ENCODE results near the gene TAF4B.
"Not testable (repeated sequence)": the region's sequence is repeated elsewhere in the genome, so short reads cannot be mapped to it uniquely, and the experiment has no call there.

Gene TAF4B

GRCh38 chr18:26317398-26317797 is 91.2 kb downstream of the TAF4B start:
- no peak for DNase-seq

GRCh38 chr18:26320686-26321085 is 94.4 kb downstream of the TAF4B start:
- no peak for DNase-seq

GRCh38 chr18:26322890-26323653 is 96.8 kb downstream of the TAF4B start:
- no peak for DNase-seq

- no peak for DNase-seq
Observed at GRCh38 chr18:26325771-26326170, 99.5 kb downstream of the TAF4B start.

GRCh38 chr18:26327062-26327461 is 100.8 kb downstream of the TAF4B start:
- no peak for DNase-seq

GRCh38 chr18:26332991-26333390 is 106.7 kb downstream of the TAF4B start:
- DNase-seq = no peak

GRCh38 chr18:26335156-26335555 is 108.9 kb downstream of the TAF4B start:
- DNase-seq = no peak

- no peak for DNase-seq
Observed at GRCh38 chr18:26335571-26336487, 109.6 kb downstream of the TAF4B start.

GRCh38 chr18:26336572-26336971 is 110.3 kb downstream of the TAF4B start:
- DNase-seq = no peak

- DNase-seq = no peak
Observed at GRCh38 chr18:26342646-26343045, 116.4 kb downstream of the TAF4B start.

- DNase-seq = no peak
Observed at GRCh38 chr18:26350961-26351360, 124.7 kb downstream of the TAF4B start.

- DNase-seq = no peak
Observed at GRCh38 chr18:26356045-26356785, 130.0 kb downstream of the TAF4B start.

GRCh38 chr18:26357960-26358359 is 131.7 kb downstream of the TAF4B start:
- no peak for DNase-seq

GRCh38 chr18:26362021-26362420 is 135.8 kb downstream of the TAF4B start:
- DNase-seq = no peak

GRCh38 chr18:26367425-26367824 is 141.2 kb downstream of the TAF4B start:
- DNase-seq = no peak

- no peak for DNase-seq
Observed at GRCh38 chr18:26370037-26370436, 143.8 kb downstream of the TAF4B start.

- DNase-seq = no peak
Observed at GRCh38 chr18:26376105-26376504, 149.9 kb downstream of the TAF4B start.

GRCh38 chr18:26378701-26379100 is 152.5 kb downstream of the TAF4B start:
- DNase-seq = no peak

GRCh38 chr18:26381555-26381954 is 155.3 kb downstream of the TAF4B start:
- not testable (repeated sequence) for DNase-seq

GRCh38 chr18:26383454-26384270 is 157.4 kb downstream of the TAF4B start:
- peak; percentile 51 for DNase-seq

- no peak for DNase-seq
Observed at GRCh38 chr18:26386002-26386401, 159.8 kb downstream of the TAF4B start.

GRCh38 chr18:26386441-26386840 is 160.2 kb downstream of the TAF4B start:
- DNase-seq = no peak
